HL-60/S4 treated with phorbol 12-myristate 13-acetate at 8.2 ng/mL for 4 days and 3 days (cell line): Measurements from ENCODE around the gene HSD3B7.
"Not testable (repeated sequence)": the region's sequence is repeated elsewhere in the genome, so short reads cannot be mapped to it uniquely, and the experiment has no call there.

Experiments used
- in situ Hi-C: fragments of 300-500 bp; cut with MboI; formaldehyde crosslinking; loops from 2 replicates; pipeline ENCODE4 v1.15.0; 2022; ENCODE audit warnings: low sequenced_read_pairs

Gene HSD3B7

DNA sequence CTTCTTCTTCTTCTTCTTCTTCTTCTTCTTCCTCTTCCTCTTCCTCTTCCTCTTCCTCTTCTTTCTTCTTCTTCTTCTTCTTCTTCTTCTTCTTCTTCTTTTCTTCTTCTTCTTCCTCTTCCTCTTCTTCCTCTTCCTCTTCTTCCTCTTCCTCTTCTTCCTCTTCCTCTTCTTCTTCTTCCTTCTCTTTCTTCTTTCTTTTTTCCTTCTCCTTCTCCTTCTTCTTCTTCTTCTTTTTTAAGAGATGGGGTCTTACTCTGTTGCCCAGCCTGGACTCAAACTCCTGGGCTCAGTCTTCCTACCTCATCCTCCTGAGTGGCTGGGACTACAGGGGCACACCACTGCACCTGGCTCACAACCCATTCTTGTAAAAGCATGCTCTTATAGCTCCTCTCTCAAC lies 28.3 kb downstream of the HSD3B7 start:
- in situ Hi-C loops: not testable (repeated sequence)

GRCh38 chr16:31016018-31016417 lies 31.0 kb downstream of the HSD3B7 start:
- in situ Hi-C loops: no loop called here

DNA sequence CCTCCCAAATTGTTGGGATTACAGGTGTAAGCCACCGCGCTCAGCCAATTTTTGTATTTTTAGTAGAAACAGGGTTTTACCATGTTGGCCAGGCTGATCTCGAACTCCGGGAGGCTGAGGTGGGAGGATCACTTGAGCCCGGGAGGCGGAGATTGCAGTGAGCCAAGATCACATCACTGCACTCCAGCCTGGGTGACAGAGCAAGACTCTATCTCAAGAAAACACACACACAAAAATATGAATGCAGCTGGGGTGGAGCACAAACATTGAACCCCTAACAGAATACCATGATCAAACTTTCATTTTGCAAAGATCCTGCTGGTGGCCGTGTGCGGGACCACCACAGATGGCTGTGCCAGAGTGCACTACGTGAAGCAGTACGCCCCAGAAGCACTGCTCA lies 32.7 kb downstream of the HSD3B7 start:
- in situ Hi-C loops: not testable (repeated sequence)

DNA sequence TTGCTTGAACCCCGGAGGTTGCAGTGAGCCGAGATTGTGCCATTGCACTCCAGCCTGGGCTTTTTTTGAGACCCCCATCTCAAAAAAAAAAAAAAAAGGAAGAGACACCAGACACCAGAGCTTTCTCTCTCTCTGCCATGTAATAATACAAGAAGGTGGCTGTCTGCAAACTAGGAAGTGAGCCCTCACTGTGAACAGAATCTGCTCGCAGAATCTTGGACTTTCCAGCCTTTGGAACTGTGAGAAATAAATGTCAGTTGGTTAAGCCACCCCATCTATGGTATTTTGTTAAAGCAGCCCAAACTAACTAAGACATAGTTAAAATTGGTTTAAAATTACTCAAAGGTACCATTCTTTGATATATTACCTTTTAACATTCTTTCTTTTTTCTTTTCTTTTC lies 35.5 kb downstream of the HSD3B7 start:
- in situ Hi-C loops: no loop called here

DNA sequence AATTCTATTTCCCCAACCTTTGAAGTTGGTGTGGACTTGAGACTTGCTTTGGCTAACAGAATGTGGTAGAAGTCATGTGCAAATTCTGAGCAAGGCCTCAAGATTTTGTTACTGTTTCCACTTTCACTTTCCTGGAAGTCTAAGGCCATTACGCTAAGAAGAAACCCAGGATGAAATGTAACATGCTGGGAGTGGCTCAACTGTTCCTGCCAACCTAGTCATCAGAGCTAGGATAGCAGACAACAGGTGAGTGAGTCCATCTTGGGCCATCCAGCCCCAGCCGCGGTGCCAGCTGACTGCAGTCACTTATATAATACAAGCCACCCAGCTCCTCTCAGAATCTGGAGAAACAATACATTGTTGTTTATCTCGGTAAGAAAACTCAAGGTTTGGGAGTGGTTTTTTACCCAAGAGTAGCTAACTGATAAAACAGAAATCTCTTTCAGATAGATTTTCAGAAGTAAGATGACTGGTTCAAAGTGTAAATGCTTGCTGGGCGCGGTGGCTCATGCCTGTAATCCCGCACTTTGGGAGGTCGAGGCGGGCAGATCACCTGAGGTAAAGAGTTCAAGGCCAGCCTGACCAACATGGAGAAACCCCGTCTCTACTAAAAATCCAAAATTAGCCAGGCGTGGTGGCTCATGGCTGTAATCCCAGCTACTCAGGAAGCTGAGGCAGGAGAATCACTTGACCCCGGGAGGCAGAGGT lies 37.7 kb downstream of the HSD3B7 start:
- in situ Hi-C loops: no loop called here

DNA sequence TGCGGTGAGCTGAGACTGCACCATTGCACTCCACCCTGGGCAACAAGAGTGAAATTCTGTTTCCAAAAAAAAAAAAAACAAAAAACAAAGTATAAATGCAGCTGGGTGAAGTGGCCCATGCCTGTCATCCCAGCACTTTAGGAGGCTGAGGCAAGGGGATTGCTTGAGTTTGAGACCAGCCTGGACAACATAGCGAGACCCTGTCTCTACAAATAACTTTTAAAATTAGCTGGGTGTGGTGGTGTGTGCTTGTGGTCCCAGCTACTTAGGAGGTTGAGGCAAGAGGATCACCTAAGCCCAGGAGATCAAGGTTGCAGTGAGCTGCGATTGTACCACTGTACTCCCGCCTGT lies 38.2 kb downstream of the HSD3B7 start:
- in situ Hi-C loops: no loop called here

GRCh38 chr16:31023627-31024226 lies 38.7 kb downstream of the HSD3B7 start:
- in situ Hi-C loops: no loop called here

DNA sequence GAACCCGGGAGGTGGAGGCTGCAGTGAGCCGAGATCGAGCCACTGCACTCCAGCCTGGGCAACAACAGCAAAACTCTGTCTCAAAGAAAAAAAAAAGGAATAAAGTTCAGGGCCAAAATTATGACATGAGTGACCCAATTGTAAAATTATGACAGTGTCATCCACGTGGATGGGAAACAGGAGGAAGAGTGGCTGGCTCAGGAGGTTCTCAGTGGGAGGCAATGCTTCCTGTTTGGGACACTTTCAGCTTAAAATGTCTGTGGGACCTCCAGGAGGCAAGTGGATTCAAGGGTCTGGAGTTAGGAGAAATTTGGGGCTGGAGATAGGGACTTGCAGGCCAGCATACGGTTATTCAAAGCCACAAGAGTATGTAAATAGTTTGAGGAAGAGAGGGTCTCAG lies 40.3 kb downstream of the HSD3B7 start:
- in situ Hi-C loops: no loop called here

GRCh38 chr16:31029272-31029671 lies 44.3 kb downstream of the HSD3B7 start:
- in situ Hi-C loops: no loop called here

DNA sequence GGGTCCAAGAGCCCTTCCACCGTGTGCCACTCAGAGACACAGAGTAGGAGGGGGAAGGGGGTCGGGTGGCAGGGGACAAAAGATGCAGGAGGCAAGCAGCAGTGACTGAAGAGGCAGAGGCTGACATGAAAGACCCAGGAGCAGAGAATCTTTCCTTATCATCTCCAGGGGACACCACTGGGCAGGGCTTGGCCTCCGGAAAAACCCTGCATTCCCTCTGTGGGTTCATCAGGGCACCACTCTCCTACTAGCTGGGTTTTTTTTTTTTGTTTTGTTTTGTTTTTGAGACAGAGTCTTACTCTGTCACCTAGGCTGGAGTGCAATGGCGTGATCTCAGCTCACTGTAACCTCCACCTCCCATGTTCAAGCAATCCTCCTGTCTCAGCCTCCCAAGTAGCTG lies 46.3 kb downstream of the HSD3B7 start:
- in situ Hi-C loops: no loop called here

- in situ Hi-C loops: no loop called here
Observed at GRCh38 chr16:31032736-31033708, 48.0 kb downstream of the HSD3B7 start, which contains the start of gene STX4. Gene STX4, plus strand, starts transcription at chr16:31033558. Its CDS starts 248 bp downstream, at chr16:31033806.

DNA sequence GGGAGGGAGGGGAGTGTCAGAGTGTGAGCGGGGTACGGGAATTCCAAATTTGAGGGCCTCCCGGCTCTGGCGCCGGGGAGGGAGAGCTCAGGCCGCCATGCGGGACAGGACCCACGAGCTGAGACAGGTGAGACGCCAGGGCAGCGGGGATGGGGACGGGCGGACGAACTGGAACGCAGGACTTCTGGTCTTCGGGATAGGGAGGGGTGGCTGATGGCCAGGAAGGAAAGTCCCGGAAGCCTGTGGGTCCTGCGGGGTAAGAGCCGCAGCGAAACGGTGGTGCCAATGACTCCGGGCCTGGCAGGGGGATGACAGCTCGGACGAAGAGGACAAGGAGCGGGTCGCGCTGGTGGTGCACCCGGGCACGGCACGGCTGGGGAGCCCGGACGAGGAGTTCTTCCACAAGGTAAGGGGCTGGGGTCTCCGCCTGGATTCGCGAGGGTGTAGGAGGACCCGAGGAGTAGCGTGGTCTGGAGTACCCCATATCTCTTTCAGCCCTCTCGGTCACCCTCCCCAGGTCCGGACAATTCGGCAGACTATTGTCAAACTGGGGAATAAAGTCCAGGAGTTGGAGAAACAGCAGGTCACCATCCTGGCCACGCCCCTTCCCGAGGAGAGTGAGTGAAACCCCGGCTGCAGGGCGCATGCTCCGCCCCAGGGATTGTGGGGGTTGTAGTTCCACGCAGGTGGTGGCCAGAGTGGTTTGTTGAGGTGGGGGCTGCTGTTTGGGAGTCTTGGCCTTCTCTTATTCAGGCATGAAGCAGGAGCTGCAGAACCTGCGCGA lies 48.9 kb downstream of the HSD3B7 start:
- in situ Hi-C loops: no loop called here

DNA sequence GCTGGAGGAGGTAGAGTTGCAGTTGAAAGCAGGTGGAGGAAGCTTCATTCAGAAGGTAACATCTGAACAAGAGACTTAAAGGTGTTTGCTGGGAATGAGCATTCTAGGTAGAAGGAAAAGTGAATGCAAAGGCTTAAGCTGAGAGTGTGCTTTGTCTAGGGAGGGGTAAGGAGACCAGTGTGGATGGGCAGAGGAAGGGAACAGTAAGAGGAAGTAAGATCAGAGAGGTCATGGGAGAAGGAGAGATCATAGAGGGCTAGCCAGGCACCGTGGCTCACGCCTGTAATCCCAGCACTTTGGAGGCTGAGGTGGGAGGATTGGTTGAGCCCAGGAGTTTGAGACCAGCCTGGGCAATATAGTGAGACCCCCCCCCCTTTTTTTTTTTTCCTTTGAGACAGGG lies 51.7 kb downstream of the HSD3B7 start:
- in situ Hi-C loops: no loop called here
